T-helper 9 cell (primary cell): Measurements from ENCODE around the gene RDH5.

ENCODE experiments used
- DNase-seq: peaks from one replicate; pipeline ENCODE4 v3.0.0-alpha.2; 2020

The RDH5 gene

GRCh38 chr12:55713721-55714120, 6.5 kb upstream of the RDH5 start:
- DNase-seq: no peak

GRCh38 chr12:55715169-55715764, 4.9 kb upstream of the RDH5 start:
- DNase-seq: no peak

GRCh38 chr12:55715833-55716581, 4.2 kb upstream of the RDH5 start, which contains the start of gene BLOC1S1:
BLOC1S1 (plus strand) TSS chr12:55716046; CDS start chr12:55716052, 6 bp downstream.
- peak; percentile 93 for DNase-seq

GRCh38 chr12:55716582-55716957, 3.6 kb upstream of the RDH5 start:
- DNase-seq: no peak

- no peak for DNase-seq
Observed at GRCh38 chr12:55717011-55718007, 2.9 kb upstream of the RDH5 start.

GRCh38 chr12:55718015-55718414, 2.2 kb upstream of the RDH5 start:
- DNase-seq: no peak

- DNase-seq: no peak
Observed at GRCh38 chr12:55718624-55719275, 1.4 kb upstream of the RDH5 start.

GRCh38 chr12:55719371-55719770, 822 bp upstream of the RDH5 start:
- DNase-seq: no peak

- no peak for DNase-seq
Observed at GRCh38 chr12:55720894-55721444, 776 bp downstream of the RDH5 start.

GRCh38 chr12:55721601-55722213, 1.5 kb downstream of the RDH5 start:
- DNase-seq: no peak

GRCh38 chr12:55722948-55723347, 2.8 kb downstream of the RDH5 start:
- no peak for DNase-seq

- no peak for DNase-seq
Observed at GRCh38 chr12:55723516-55724225, 3.5 kb downstream of the RDH5 start.

- peak; percentile 47 for DNase-seq
Observed at GRCh38 chr12:55724226-55724939, 4.2 kb downstream of the RDH5 start.

- no peak for DNase-seq
Observed at GRCh38 chr12:55724940-55725309, 4.7 kb downstream of the RDH5 start.

- no peak for DNase-seq
Observed at GRCh38 chr12:55725556-55725955, 5.4 kb downstream of the RDH5 start.

GRCh38 chr12:55726971-55727370, 6.8 kb downstream of the RDH5 start:
- no peak for DNase-seq

- DNase-seq: no peak
Observed at GRCh38 chr12:55727643-55728185, 7.5 kb downstream of the RDH5 start.

GRCh38 chr12:55728186-55728938, 8.2 kb downstream of the RDH5 start:
- no peak for DNase-seq
